HG03175 (cell line): ENCODE data around the gene SF3A2.
"Not testable (repeated sequence)": the region's sequence is repeated elsewhere in the genome, so short reads cannot be mapped to it uniquely, and the experiment has no call there.

Experiments used
- ATAC-seq: cut with Tn5 transposase; IDR thresholded peaks from one replicate; pipeline ENCODE4 v1.9.1; 2021; ENCODE audit warnings: mild to moderate bottlenecking, moderate library complexity; ENCODE audit not compliant: unreplicated experiment

SF3A2 gene, protein sequence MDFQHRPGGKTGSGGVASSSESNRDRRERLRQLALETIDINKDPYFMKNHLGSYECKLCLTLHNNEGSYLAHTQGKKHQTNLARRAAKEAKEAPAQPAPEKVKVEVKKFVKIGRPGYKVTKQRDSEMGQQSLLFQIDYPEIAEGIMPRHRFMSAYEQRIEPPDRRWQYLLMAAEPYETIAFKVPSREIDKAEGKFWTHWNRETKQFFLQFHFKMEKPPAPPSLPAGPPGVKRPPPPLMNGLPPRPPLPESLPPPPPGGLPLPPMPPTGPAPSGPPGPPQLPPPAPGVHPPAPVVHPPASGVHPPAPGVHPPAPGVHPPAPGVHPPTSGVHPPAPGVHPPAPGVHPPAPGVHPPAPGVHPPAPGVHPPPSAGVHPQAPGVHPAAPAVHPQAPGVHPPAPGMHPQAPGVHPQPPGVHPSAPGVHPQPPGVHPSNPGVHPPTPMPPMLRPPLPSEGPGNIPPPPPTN

DNA sequence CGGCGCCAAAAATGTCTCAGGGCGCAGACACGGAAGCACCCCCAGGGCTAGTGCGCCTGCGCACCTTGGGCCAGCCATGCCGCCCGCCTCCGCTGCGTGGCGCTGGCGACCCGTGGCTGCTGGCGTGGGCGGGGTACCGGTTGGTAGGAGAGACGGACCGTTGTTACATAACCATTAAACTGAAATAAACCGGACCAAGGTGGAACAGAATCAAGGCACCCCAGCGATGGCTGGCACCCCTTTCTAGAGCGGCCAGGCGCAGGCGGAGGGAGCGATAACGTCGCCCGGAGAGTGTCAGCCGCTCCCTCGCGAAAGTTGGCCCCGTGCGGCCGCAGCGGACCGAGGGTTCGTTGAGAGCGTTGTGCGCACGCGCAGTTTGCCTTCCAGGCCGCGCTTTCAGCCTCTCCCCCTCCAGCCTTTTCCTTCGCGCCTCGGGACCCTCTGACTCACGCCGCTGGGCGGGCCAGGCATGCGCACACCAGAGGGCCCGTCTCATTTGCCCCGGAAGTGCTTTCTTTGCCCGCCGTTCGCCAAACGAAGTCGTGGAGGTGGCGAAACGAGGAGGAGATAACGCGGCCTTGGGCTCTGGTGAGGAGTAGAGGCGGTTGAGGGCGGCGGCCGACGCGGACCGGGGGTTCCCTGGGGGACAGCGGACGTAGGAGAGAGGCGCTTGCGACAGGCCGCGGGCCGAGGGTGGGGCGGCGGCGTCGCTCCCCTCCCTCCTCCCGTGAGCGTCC is at the start of gene SF3A2, which contains the start of gene PLEKHJ1:
SF3A2 (plus strand) TSS at position 511 of the 737 bp plus-strand sequence. CDS start 6,595 bp downstream, outside the sequence.
PLEKHJ1 (minus strand) TSS at position 16 of the 737 bp plus-strand sequence. CDS start 81 bp downstream, outside the sequence.
- peak; percentile 79 for ATAC-seq

DNA sequence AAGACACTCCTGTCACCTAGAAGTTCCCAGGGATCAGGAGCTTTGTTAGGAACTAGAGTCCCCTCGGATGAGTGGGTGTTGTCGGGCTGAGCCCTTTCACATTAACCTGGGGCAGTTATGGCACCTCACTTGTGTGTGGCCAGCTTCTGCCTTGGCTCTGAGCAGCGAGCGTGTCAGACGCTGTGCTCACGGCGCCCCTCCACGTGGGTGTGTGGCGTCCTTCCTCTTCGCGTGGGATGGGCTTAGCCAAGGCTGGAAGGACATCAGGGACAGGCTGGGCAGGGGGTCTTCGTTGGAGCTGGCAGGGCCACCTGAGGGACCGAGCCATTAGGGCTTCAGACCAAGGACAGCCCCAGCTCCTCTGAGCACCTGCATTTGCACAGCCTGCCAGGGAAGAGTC is 49.5 kb upstream of the SF3A2 start:
- no peak for ATAC-seq

DNA sequence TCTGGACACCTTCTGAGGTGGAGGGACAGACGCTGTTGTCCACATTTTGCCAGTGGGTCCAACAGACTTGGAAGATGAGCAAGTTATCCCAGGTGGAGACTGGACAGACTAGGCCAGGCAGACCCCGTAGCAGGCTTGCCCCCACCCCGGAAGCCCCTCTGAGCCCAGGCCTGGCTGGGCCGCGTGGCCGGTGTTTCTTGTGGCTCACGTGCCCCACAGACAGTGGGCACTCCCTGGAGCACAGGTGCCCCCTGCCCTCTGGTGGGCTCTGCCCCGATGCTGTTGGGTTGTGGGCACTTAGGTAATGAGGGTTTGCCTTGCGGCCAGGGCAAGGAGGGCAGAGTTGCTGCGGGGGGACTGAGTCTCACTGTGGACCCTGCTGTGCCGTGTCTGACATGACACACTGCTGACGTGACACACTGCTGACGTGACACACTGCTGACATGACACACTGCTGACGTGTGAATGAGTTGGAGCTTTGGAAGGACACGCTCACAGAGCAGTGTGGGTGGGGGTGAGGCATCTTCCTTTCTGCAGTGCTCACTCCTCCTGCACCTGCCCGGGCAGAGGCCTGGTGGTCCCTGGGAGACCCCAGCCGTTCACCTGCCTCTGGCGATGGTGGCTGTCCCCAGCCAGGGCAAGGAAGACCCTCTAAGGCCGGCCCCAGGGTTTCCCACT is 47.8 kb upstream of the SF3A2 start:
- no peak for ATAC-seq

DNA sequence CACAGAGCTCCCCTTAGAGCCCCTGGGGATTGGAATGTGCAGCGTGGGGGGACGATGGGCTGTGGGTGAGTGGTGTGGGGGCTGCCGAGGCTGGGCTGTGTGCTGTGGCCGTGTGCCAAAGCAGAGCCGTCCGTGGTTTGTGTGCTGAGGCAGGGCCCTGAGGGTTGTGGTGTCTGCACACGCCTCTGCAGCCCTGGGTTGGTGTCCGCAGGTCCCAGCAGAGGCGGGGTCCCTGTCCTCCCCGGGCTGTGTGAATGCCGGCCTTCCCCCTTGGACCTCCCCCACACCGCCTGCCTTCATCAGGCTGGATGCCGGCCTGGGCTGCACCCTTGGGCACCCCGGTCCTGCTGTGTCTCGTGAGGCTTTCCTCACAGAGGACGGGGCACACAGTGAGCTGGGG is 46.7 kb upstream of the SF3A2 start:
- no peak for ATAC-seq

DNA sequence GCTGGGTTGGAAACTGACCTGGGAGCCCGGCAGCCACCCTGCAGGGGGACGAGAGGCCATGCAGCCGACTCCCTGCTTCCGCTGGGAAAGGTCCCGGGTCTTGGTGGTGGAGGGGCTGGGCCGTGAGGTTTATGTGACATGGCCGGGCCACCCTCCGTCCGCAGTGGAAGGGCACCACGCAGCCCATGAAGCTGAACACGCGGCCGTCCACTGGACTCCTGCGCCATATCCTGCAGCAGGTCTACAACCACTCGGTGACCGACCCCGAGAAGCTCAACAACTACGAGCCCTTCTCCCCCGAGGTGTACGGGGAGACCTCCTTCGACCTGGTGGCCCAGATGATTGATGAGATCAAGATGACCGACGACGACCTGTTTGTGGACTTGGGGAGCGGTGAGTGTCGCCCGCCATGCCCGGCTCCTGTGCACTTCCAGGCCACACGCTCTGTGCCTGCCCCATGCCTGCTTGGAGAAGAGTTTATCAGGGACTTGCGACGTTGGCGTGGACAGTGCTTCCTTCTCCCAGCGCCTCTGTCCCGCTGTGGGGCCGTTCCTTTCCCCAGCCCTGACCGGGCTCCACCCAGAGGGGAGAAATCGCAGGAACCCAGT is 45.7 kb upstream of the SF3A2 start:
- ATAC-seq, result no peak

DNA sequence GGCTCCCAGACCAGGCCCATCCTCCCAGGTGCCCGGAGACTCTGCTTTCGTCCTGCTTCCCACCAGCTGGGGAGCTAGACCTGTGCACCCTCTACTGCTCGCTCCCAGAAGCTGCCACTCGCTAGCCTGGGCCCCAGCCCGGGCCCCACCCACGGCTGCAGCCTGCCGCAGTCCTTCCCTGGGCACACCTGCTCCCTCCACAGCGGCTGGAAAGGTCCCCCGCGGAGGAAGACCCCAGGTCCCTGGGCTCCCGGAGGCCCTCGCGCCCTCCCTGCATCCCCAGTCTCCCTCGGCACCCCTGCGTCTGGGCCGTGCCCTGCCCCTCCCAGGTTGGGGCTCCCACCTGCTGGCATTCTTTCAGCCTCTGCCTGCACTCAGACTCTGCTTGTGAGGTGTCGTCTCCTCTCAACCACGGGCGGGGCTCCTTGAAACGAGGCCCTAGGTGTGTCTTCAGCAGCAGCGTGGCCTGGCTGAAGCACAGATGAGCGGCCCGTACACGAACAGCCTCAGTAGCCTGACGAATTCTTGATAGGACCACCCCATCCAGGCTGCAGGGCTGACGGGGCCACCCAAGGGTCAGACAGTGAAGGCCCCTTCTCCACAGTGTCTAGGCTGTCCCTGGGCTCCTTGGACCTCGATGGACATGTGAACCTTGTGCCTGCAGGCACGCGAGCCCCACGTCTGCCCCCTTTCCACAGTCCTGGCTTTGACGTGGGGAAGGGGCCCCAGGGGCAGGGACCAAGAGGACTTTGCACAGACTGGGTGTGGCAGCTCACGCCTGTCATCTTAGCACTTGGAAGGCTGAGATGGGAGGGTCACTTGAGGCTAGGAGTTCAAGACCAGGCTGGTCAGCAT is 44.9 kb upstream of the SF3A2 start:
- no peak for ATAC-seq

DNA sequence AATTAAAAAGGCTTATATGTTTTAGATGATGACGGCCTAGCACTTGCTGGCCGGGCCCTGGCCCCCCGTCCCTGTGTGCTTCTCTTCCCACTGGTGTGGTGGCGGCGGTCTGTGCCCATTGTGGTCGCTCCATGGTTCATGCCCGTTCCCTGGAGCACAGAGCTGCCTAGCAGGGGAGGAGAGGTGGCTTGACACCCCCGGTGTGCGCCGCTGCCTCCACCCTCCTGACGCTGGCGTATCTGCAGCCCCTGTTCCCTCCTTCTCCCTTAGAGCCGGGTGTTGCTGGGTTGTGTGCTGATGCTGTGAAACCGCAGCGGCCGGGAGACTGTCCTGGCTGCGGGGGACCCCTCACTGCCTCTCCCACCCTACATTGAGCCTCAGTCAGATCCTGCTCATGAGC is 43.8 kb upstream of the SF3A2 start:
- ATAC-seq, result no peak

DNA sequence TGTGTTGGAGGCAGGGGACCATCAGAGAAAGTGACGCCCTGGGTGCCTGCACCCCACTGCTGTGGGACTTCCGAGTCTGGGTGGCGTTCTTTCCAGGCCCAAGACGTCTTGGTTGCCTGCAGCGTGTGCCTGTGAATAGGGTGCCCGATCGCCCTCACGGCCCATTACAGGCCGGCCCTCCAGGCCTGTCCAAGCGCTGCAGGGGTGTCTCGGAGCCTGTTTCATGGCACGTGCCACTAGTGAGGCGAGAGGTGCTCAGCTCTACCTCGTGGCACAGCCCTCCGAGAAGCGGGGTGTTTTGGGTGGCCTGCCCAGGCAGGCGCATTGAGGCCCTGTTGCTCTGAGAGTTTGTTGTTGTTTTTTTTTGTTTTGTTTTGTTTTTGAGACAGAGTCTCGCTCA is 42.8 kb upstream of the SF3A2 start:
- no peak for ATAC-seq

DNA sequence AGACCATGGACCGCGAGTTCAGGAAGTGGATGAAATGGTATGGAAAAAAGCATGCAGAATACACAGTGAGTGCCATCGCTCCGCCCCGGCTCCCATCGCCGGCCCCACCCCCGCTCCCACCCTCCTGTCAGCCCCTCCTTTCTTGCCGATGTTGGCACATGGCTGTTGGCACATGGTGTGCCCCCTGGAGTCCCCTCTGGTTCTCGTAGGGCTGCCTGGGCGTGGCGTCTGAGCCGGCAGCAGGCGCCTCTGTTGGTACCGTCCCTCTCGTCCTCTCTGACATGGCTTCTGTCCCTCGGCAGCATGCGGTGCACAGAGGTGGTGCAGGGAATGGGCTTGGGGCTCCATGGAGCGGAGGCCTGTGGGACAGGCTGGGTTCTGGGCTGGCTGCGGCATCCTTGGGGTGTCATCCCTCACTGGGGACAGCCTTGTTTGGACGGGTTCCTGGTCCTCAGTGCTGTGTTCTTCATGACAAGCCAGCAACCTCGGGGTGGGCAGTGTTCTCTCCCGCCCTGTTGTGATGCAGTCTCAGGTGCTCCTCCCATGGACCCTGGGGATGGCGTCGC is 42.0 kb upstream of the SF3A2 start:
- no peak for ATAC-seq

DNA sequence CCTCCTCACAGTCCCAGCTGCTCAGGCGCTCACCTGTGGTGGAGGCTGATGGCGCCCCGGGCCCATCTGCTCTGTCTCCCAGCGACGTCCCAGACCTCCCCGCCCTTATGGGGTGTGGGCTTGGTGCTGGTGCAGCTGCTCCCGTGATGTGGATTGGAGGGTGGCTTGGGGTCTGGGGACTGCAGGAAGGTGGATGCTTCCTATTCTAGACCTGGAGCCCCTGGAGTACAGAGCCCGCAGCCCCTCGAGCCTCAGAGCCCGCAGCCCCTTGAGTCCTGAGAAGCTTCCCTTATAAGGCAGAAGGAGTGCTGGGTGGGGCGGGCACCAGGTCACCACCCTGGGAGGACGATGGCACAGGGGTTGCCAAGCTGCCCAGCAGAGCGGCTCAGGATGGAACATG is 41.3 kb upstream of the SF3A2 start:
- no peak for ATAC-seq

DNA sequence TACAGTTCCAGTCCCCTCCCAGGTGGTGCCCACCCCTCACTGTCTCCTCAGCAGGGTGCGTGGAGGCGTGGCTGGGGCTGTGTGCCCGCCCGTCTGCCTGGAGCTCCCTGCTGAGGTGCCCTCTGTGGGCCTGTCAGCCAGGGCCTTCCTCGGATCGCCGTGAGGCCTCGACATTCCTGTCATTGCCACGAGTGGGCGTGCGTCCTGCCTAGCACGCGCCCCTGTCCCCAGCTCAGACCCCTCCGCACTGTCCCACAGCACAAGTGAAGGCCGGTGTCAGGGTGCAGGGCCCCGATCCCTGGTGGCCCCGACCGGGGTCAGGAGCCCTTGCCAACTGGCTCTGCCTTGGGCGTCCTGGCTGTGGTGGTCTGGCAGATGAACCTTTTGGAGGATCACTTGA is 40.7 kb upstream of the SF3A2 start:
- ATAC-seq, result no peak

DNA sequence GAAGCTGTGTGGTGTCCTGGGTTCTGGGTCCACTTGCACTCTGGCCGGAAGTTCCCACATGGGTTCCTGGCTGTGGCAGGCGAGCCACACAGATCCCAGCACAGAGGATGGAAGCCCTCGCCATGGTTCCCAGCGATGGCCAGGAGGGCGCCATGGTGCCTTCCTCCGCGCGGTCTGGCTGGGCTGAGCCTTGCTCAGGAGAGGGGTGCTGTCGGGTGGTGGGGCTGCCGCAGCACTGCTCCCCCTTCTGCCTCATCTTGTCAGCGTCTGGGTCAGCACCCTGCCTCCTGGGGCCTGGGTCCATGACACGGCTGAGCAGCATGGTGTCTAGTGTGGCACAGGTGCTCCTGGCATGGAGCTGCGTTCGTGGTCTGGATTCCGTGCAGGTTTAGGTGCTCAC is 39.4 kb upstream of the SF3A2 start:
- no peak for ATAC-seq

DNA sequence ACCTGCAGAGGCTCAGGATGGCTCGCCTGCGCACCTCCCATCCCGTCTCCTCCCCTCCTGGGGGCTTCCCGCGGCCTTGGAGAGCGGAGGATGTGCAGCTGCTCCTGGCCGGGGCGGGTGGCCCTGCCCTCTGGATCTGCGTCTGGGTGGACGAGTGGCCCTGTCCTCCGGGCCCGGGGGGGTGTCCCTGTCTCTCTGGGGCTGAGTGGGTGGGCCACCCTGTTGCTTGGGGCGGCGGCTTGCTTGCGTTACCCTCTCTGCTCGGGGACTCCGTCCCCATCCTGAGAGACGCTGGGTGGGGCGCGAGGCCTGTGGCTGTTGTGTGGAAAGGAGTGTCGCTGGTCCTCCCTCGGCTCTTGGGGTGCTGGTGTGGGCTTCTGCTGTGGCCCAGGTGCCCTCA is 38.3 kb upstream of the SF3A2 start:
- no peak for ATAC-seq

DNA sequence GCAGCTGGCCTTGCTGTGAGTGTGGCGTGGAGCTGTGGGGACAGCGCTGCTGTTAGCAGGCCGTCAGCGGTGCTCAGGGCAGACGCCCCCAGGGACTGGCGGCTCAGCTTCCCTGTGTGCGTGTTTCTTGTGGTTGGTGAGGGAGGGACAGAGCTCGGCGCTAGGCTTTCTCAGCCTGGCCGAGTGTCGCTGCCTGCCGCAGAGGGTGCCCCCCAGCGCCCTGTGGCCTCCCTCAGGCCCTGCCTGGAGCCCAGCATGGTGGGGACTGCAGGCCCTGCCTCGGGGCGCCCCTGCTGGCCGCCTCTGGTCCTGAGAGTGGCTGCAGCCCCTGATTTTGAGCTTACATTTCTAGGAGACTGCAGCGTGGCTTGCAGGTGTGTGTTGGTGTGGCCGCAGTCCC is 37.4 kb upstream of the SF3A2 start:
- no peak for ATAC-seq

DNA sequence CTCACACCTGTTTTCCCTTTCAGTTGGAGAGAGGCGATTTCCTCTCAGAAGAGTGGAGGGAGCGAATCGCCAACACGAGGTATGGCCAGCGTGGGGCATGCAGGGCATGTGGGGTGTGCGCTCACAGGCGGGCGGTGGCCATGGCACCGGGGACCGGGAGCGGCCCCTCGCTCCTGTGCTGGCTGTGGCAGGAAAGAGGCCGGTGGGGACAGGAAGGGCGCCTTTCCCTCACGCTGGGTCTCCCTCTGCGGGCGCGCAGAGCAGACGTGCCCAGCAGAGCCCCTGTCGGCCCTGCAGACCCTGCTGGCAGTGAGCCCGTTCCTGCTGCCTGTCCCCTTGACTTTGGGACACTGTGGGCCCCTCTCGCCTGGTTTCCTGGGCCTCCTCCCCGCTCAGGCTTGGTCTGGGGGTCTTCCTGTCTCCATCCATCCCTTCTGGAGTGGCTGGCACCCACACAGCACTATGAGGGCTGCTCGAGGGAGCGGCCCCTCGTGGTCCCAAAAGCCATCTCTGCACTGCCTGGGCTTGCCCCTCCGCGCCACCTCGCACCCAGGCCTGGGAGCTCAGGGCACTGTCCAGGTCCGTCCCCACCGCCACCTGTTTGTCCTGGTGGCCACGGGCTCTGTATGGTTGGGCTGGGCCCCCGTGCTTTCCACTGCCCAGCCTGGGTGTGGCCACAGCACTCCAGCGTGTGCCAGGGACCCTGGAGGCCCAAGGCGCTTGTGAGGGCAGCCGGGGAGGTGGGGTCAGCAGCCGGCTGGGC is 36.6 kb upstream of the SF3A2 start:
- ATAC-seq, result no peak

DNA sequence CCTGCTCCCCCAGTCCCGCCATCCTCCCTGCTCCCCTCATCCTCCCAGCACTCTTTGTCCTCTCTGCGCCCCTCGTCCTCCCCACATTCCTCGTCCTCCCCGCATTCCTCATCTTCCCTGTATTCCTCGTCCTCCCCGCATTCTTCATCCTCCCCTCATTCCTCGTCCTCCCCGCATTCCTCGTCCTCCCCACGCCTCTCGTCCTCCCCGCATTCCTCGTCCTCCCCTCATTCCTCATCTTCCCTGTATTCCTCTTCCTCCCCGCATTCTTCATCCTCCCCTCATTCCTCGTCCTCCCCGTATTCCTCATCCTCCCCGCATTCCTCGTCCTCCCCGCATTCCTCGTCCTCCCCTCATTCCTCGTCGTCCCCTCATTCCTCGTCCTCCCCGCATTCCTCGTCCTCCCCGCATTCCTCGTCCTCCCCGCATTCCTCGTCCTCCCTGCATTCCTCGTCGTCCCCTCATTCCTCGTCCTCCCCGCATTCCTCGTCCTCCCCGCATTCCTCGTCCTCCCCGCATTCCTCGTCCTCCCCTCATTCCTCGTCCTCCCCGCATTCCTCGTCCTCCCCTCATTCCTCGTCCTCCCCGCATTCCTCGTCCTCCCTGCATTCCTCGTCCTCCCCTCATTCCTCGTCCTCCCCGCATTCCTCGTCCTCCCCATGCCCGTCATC is 35.9 kb upstream of the SF3A2 start:
- ATAC-seq, result not testable (repeated sequence)

DNA sequence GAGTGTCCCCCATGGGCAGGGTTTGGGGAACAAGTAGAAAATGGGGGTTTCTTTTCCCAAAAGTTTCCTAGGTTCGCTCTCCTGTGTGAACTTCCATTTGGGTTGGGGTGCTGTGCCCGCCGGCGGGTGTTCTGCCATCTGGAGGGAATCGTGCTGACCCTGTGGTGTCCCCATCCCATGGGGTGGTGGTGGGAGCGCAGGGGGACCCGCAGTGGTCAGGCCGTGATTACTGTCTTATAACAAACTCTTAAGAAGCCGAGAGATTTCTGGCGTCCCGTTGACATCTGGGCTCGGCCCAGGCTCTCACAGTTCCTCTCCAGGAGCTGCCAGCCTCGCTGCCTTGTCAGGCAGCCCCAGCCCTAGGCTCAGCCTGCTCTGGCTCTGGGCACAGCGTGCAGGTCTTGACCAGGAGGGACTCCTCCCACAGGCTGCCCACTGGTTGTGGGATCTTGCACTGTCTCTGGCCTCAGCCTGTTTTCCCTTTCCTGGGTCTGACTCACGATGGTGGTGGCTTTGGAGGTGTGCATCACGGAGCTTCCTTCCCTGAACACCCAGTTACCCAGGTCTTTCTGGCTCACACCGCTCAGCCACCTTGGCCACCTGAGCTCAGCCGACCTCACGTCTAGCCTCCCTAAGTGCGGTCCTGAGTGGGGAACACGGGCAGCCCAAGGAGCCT is 35.0 kb upstream of the SF3A2 start:
- ATAC-seq, result no peak

DNA sequence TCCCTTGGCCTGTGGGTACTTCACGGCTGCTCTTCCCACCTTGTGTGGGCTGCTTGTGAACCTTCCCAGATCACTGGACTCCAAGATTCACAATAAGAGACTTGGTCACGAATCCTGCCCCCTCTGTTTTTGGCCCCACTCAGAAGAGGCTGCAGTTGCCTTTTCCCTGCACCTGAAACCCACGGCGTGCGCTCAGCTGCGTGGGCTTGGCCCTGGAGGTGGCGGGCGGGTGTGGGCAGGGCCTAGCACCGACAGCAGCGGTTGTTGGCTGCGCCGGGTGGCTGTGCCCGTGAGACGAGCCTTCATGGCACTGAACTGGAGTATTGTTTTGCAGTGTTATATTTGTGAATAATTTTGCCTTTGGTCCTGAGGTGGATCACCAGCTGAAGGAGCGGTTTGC is 34.3 kb upstream of the SF3A2 start:
- no peak for ATAC-seq
